Mammary epithelial cell (primary cell): ENCODE data around the gene TWIST1.

Experiments
- EZH2 ChIP-seq: IDR thresholded peaks from 2 replicates; pipeline ENCODE4 v1.6.1; 2012; ENCODE audit warnings: low read length, inconsistent platforms, borderline replicate concordance
- TF ChIP-seq, protein P1 (sequence below), 2 donors: IDR thresholded peaks in 1 of 2; conservative IDR thresholded peaks in 1 of 2; 2 replicates each; pipeline ENCODE4 v1.5.1; 2011 to 2012; ENCODE audit warnings: inconsistent platforms in 2 of 2, low read length in 2 of 2, mild to moderate bottlenecking in 2 of 2, control low read depth in 1 of 2, low read depth in 1 of 2; ENCODE audit not compliant: insufficient read depth in 1 of 2; ENCODE audit errors: extremely low read depth in 1 of 2

DNA sequence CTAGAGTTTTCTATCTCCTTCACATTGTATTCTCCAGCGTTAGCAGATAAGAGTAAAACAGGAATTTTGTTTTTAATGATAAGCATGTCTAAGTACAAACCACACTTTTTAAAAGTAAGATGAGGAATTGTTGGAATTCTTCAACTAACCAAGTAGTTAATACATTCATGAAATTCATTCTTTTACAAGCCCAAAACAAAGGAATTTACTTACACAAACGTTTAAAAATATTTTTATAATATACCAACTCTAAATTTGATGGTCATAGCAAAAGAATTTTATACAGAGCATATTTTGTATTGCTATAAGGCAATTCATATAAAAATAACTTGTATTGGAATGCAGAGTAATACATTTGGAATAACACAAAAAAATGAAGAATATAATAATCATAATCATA, 51.3 kb downstream of the TWIST1 start:
- TF ChIP-seq, protein P1, sequence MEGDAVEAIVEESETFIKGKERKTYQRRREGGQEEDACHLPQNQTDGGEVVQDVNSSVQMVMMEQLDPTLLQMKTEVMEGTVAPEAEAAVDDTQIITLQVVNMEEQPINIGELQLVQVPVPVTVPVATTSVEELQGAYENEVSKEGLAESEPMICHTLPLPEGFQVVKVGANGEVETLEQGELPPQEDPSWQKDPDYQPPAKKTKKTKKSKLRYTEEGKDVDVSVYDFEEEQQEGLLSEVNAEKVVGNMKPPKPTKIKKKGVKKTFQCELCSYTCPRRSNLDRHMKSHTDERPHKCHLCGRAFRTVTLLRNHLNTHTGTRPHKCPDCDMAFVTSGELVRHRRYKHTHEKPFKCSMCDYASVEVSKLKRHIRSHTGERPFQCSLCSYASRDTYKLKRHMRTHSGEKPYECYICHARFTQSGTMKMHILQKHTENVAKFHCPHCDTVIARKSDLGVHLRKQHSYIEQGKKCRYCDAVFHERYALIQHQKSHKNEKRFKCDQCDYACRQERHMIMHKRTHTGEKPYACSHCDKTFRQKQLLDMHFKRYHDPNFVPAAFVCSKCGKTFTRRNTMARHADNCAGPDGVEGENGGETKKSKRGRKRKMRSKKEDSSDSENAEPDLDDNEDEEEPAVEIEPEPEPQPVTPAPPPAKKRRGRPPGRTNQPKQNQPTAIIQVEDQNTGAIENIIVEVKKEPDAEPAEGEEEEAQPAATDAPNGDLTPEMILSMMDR (conservative IDR thresholded peaks at IDR 0.05 in 1 of 2, IDR thresholded peaks at IDR 0.05 in 1 of 2; ENCODE audit: extremely low read depth in 1 of 2, insufficient read depth in 1 of 2, low read depth in 1 of 2, low read length in 2 of 2), result no peak
- no peak for TF ChIP-seq EZH2
